ENCODE measurements around the gene MAPKAP1. TPM values are rescaled to one million over a fixed set of nuclear protein-coding genes. Genes with fewer than 3 reads are reported as not detected.

The MAPKAP1 gene
- total and polyA plus RNA-seq, 2 of the 13 experiments (the other 11 are each of a cell fraction or from before 2014, with no cell fraction given) = 45.0 to 64.3 TPM

DNA sequence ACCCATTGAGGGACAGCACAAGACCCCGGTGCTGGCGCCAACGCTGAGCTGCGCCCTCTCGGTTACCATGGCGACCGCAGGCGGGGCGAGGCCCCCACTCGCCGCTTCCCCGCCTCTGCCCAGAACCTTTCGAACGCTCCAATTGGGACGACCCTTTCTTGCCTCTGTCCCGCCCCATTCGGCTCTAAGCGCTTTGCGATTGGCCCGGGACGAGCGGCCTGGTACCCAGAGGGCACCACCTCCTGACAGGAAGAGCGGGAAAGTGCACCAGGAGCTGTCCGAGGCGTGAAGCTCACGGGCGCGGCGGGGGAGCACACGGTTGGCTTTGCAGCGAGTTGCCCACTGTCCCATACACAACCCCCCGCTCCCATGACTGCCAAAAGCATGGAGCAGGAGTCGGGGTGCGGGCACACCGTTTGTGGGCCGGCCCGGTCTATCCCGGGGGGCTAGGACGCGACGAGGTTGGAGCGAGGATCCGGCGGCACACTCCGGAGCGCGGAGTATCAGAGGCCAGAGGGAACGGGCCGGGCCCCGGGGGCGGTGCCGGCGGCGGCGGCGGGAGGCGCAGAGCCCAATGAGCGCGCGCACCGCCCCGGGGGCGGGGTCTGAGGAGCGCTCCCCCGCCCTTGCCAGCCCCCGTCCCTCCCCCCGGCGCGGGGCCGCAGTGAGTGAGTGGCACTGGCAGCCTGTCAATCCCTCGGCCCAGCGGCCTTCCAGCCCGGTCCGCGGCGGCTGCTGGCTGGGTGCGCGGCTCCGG is 39.2 kb upstream of the MAPKAP1 start (continued):
- TF ChIP-seq TAF1 (CRISPR knock-in tag; IDR thresholded peaks at IDR 0.05) (peak; percentile 55; the same call in 1 of the 2 replicates), ZFP36 (IDR thresholded peaks at IDR 0.05; ENCODE audit: borderline replicate concordance, low read depth, low read length, partially characterized antibody) (no peak), POGZ (CRISPR knock-in tag; IDR thresholded peaks at IDR 0.05) (peak; percentile 85), SP4 (CRISPR knock-in tag; IDR thresholded peaks at IDR 0.05) (peak; percentile 97), ZNF749 (CRISPR knock-in tag; IDR thresholded peaks at IDR 0.05; ENCODE audit: borderline replicate concordance) (peak; percentile 82; the same call in 1 of the 2 replicates), ZBTB38 (CRISPR knock-in tag; IDR thresholded peaks at IDR 0.05) (peak; percentile 82; the same call in 1 of the 2 replicates), ASH2L (IDR thresholded peaks at IDR 0.05; ENCODE audit: insufficient read length, low read depth, low read length) (peak; percentile 75), ZNF234 (CRISPR knock-in tag; conservative IDR thresholded peaks at IDR 0.05) (no peak), TBP (CRISPR knock-in tag; IDR thresholded peaks at IDR 0.05) (0 out of 2 replicates have a peak, but pooled peaks have one; percentile 22), ZNF260 (CRISPR knock-in tag; IDR thresholded peaks at IDR 0.05; ENCODE audit: borderline replicate concordance, low read depth) (0 out of 2 replicates have a peak, but pooled peaks have one; percentile 79), ZFP1 (CRISPR knock-in tag; IDR thresholded peaks at IDR 0.05) (no peak), GABPB1 (CRISPR knock-in tag; IDR thresholded peaks at IDR 0.05) (peak; percentile 86), ZFAT (CRISPR knock-in tag; conservative IDR thresholded peaks at IDR 0.05) (peak; percentile 77; the same call in 1 of the 2 replicates)
- TF ChIP-seq, protein P1, sequence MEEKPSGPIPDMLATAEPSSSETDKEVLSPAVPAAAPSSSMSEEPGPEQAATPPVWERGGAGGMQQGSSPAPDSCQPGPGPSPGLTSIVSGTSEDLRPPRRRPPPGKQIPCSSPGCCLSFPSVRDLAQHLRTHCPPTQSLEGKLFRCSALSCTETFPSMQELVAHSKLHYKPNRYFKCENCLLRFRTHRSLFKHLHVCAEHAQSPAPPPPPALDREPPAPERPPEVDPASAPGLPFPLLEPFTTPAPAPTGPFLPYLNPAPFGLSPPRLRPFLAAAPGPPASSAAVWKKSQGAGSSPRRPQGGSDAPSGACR (CRISPR knock-in tag; IDR thresholded peaks at IDR 0.05) = no peak
- TF ChIP-seq, protein P2, sequence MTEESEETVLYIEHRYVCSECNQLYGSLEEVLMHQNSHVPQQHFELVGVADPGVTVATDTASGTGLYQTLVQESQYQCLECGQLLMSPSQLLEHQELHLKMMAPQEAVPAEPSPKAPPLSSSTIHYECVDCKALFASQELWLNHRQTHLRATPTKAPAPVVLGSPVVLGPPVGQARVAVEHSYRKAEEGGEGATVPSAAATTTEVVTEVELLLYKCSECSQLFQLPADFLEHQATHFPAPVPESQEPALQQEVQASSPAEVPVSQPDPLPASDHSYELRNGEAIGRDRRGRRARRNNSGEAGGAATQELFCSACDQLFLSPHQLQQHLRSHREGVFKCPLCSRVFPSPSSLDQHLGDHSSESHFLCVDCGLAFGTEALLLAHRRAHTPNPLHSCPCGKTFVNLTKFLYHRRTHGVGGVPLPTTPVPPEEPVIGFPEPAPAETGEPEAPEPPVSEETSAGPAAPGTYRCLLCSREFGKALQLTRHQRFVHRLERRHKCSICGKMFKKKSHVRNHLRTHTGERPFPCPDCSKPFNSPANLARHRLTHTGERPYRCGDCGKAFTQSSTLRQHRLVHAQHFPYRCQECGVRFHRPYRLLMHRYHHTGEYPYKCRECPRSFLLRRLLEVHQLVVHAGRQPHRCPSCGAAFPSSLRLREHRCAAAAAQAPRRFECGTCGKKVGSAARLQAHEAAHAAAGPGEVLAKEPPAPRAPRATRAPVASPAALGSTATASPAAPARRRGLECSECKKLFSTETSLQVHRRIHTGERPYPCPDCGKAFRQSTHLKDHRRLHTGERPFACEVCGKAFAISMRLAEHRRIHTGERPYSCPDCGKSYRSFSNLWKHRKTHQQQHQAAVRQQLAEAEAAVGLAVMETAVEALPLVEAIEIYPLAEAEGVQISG (CRISPR knock-in tag; IDR thresholded peaks at IDR 0.05) = peak; percentile 90
- TF ChIP-seq, protein P3, sequence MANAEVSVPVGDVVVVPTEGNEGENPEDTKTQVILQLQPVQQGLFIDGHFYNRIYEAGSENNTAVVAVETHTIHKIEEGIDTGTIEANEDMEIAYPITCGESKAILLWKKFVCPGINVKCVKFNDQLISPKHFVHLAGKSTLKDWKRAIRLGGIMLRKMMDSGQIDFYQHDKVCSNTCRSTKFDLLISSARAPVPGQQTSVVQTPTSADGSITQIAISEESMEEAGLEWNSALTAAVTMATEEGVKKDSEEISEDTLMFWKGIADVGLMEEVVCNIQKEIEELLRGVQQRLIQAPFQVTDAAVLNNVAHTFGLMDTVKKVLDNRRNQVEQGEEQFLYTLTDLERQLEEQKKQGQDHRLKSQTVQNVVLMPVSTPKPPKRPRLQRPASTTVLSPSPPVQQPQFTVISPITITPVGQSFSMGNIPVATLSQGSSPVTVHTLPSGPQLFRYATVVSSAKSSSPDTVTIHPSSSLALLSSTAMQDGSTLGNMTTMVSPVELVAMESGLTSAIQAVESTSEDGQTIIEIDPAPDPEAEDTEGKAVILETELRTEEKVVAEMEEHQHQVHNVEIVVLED (CRISPR knock-in tag; IDR thresholded peaks at IDR 0.05; ENCODE audit: borderline replicate concordance) = peak; percentile 48; the same call in 1 of the 2 replicates
- TF ChIP-seq, protein P4, sequence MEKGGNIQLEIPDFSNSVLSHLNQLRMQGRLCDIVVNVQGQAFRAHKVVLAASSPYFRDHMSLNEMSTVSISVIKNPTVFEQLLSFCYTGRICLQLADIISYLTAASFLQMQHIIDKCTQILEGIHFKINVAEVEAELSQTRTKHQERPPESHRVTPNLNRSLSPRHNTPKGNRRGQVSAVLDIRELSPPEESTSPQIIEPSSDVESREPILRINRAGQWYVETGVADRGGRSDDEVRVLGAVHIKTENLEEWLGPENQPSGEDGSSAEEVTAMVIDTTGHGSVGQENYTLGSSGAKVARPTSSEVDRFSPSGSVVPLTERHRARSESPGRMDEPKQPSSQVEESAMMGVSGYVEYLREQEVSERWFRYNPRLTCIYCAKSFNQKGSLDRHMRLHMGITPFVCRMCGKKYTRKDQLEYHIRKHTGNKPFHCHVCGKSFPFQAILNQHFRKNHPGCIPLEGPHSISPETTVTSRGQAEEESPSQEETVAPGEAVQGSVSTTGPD (CRISPR knock-in tag; IDR thresholded peaks at IDR 0.05) = no peak
- TF ChIP-seq, protein P5, sequence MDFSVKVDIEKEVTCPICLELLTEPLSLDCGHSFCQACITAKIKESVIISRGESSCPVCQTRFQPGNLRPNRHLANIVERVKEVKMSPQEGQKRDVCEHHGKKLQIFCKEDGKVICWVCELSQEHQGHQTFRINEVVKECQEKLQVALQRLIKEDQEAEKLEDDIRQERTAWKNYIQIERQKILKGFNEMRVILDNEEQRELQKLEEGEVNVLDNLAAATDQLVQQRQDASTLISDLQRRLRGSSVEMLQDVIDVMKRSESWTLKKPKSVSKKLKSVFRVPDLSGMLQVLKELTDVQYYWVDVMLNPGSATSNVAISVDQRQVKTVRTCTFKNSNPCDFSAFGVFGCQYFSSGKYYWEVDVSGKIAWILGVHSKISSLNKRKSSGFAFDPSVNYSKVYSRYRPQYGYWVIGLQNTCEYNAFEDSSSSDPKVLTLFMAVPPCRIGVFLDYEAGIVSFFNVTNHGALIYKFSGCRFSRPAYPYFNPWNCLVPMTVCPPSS (IDR thresholded peaks at IDR 0.05) = no peak
- TF ChIP-seq, protein P6, sequence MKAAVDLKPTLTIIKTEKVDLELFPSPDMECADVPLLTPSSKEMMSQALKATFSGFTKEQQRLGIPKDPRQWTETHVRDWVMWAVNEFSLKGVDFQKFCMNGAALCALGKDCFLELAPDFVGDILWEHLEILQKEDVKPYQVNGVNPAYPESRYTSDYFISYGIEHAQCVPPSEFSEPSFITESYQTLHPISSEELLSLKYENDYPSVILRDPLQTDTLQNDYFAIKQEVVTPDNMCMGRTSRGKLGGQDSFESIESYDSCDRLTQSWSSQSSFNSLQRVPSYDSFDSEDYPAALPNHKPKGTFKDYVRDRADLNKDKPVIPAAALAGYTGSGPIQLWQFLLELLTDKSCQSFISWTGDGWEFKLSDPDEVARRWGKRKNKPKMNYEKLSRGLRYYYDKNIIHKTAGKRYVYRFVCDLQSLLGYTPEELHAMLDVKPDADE (CRISPR knock-in tag; IDR thresholded peaks at IDR 0.05) = peak; percentile 85

Data from HepG2 (cell line).